ENCODE measurements around the gene NEDD9.

DNA sequence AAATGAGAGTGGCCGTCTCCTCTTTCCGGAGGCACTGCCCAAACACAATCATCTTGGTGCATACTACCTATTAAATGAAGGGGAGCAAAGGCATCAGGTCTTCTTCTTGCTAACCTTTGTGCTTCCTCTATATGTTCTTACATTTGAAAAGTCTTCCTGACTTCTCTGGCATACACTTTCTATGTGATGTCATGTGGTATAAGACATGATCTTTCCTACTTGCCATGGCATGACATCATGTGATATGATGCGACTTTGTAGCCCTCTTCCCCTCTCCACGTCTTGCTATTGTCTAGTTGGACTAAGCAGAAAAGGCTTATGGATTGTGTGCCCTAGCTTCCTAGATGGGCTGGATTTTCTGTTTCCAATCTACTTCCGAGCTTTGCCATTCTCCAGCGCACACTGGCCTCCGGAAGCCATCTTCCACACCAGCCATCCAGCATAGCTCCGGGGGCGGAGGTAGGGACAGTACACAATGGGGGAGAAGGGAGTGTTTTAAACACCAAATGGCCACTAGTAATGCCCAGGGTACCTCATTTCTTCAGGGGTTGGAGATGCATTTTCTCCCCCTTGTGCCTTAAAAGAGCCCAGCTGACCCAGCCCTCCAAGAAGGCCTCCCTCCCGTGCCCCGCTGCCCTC, 8.8 kb upstream of the NEDD9 start:
- no peak for TF ChIP-seq TCF12 (IDR thresholded peaks at IDR 0.05; ENCODE audit: low read depth)
- TF ChIP-seq EGR1 (IDR thresholded peaks at IDR 0.05), result no peak
- TF ChIP-seq, protein P1, sequence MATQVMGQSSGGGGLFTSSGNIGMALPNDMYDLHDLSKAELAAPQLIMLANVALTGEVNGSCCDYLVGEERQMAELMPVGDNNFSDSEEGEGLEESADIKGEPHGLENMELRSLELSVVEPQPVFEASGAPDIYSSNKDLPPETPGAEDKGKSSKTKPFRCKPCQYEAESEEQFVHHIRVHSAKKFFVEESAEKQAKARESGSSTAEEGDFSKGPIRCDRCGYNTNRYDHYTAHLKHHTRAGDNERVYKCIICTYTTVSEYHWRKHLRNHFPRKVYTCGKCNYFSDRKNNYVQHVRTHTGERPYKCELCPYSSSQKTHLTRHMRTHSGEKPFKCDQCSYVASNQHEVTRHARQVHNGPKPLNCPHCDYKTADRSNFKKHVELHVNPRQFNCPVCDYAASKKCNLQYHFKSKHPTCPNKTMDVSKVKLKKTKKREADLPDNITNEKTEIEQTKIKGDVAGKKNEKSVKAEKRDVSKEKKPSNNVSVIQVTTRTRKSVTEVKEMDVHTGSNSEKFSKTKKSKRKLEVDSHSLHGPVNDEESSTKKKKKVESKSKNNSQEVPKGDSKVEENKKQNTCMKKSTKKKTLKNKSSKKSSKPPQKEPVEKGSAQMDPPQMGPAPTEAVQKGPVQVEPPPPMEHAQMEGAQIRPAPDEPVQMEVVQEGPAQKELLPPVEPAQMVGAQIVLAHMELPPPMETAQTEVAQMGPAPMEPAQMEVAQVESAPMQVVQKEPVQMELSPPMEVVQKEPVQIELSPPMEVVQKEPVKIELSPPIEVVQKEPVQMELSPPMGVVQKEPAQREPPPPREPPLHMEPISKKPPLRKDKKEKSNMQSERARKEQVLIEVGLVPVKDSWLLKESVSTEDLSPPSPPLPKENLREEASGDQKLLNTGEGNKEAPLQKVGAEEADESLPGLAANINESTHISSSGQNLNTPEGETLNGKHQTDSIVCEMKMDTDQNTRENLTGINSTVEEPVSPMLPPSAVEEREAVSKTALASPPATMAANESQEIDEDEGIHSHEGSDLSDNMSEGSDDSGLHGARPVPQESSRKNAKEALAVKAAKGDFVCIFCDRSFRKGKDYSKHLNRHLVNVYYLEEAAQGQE (IDR thresholded peaks at IDR 0.05; ENCODE audit: low read depth), result no peak
- no peak for TF ChIP-seq EP300 (IDR thresholded peaks at IDR 0.05; ENCODE audit: borderline replicate concordance)
- no peak for TF ChIP-seq RAD21 (IDR thresholded peaks at IDR 0.05; ENCODE audit: low read depth)
- TF ChIP-seq YY1 (IDR thresholded peaks at IDR 0.05; ENCODE audit: low read depth), result no peak
- TF ChIP-seq, protein P2, sequence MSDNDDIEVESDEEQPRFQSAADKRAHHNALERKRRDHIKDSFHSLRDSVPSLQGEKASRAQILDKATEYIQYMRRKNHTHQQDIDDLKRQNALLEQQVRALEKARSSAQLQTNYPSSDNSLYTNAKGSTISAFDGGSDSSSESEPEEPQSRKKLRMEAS (IDR thresholded peaks at IDR 0.05), result no peak
- TF ChIP-seq TEAD4 (IDR thresholded peaks at IDR 0.05), result no peak
- TF ChIP-seq TAF1 (IDR thresholded peaks at IDR 0.05; ENCODE audit: low read depth), result no peak
- no peak for TF ChIP-seq CEBPB (IDR thresholded peaks at IDR 0.05)

Data from Ishikawa (cell line).